ENCODE results near the gene RNF149. TPM values are rescaled to one million over a fixed set of nuclear protein-coding genes. Genes with fewer than 3 reads are reported as not detected.
"Not testable (repeated sequence)": the region's sequence is repeated elsewhere in the genome, so short reads cannot be mapped to it uniquely, and the experiment has no call there.

RNF149 gene
- total RNA-seq, 4 donors from 2014 or later: 29.0 to 78.6 (median 44.4) TPM

- no peaks in the 10 kb centered on the region for H3K36me3 ChIP-seq
Observed at GRCh38 chr2:101327863-101328394, 19.4 kb upstream of the RNF149 start.

GRCh38 chr2:101325425-101325824, 16.9 kb upstream of the RNF149 start:
- Histone ChIP-seq H3K4me1 (peaks cover 0 to 4% (median 3%) of the 10 kb centered on the region in 3 donors), H3K36me3 (no peaks in the 10 kb centered on the region), H3K27ac (no peak overlapping the region), H3K27me3 (no peaks in the 10 kb centered on the region), H3K4me3 (no peak overlapping the region), H3K9me3 (peaks cover 0 to 5% (median 0%) of the 10 kb centered on the region in 3 donors)
- WGBS, 2 donors (ENCODE audit: low coverage in 1 of 2): 75 to 88% methylated on average over 1 of the region's 1 CpG
- ATAC-seq: no peak
- TF ChIP-seq POLR2A (IDR thresholded peaks at IDR 0.05) (no peak), EP300 (IDR thresholded peaks at IDR 0.05) (no peak), CTCF (IDR thresholded peaks at IDR 0.05) (no peak), POLR2AphosphoS5 (IDR thresholded peaks at IDR 0.05) (no peak)

More at GRCh38 chr2:101327863-101328394, 19.4 kb upstream of the RNF149 start:
- peaks cover 0 to 5% (median 0%) of the 10 kb centered on the region in 3 donors for H3K9me3 ChIP-seq
- peaks cover 0 to 10% (median 7%) of the 10 kb centered on the region in 3 donors for H3K4me1 ChIP-seq
- 52 to 55% methylated on average over 3 to 5 of the region's 5 CpGs for WGBS, 2 donors (ENCODE audit: low coverage in 1 of 2)
- ATAC-seq: no peak
- no peak overlapping the region for H3K4me3 ChIP-seq
- TF ChIP-seq POLR2A (IDR thresholded peaks at IDR 0.05) (no peak), CTCF (IDR thresholded peaks at IDR 0.05) (no peak), EP300 (IDR thresholded peaks at IDR 0.05) (no peak), POLR2AphosphoS5 (IDR thresholded peaks at IDR 0.05) (no peak)
- no peaks in the 10 kb centered on the region for H3K27me3 ChIP-seq
- peak overlapping the region in 1 of 4 donors; percentile 12 for H3K27ac ChIP-seq

- not testable (repeated sequence) for H3K27ac ChIP-seq, H3K4me3 ChIP-seq, H3K36me3 ChIP-seq, H3K27me3 ChIP-seq, H3K4me1 ChIP-seq, ATAC-seq, H3K9me3 ChIP-seq
- 86 to 92% methylated on average over 4 to 6 of the region's 6 CpGs for WGBS, 2 donors (ENCODE audit: low coverage in 1 of 2)
Observed at GRCh38 chr2:101316568-101316967, 8.1 kb upstream of the RNF149 start.

GRCh38 chr2:101311696-101312017, 3.2 kb upstream of the RNF149 start:
- no peak for TF ChIP-seq POLR2A (IDR thresholded peaks at IDR 0.05)
- no peak for TF ChIP-seq CTCF (IDR thresholded peaks at IDR 0.05)
- no peak for TF ChIP-seq EP300 (IDR thresholded peaks at IDR 0.05)
- TF ChIP-seq POLR2AphosphoS5 (IDR thresholded peaks at IDR 0.05): no peak
- peaks cover 4% of the 10 kb centered on the region for H3K27me3 ChIP-seq
- H3K4me3 ChIP-seq: no peak overlapping the region
- H3K4me1 ChIP-seq: peaks cover 0 to 22% (median 3%) of the 10 kb centered on the region in 3 donors
- no peaks in the 10 kb centered on the region for H3K9me3 ChIP-seq
- H3K27ac ChIP-seq: no peak overlapping the region
- H3K36me3 ChIP-seq: no peaks in the 10 kb centered on the region
- WGBS, 2 donors (ENCODE audit: low coverage in 1 of 2): 75 to 89% methylated on average over 3 of the region's 3 CpGs
- ATAC-seq: no peak

- H3K27ac ChIP-seq: no peak overlapping the region
- H3K36me3 ChIP-seq: no peaks in the 10 kb centered on the region
- H3K27me3 ChIP-seq: peaks cover 4% of the 10 kb centered on the region
- H3K4me1 ChIP-seq: peaks cover 0 to 28% (median 7%) of the 10 kb centered on the region in 3 donors
- no peak for ATAC-seq
- H3K9me3 ChIP-seq: no peaks in the 10 kb centered on the region
- H3K4me3 ChIP-seq: no peak overlapping the region
- no peak for TF ChIP-seq CTCF (IDR thresholded peaks at IDR 0.05)
- no peak for TF ChIP-seq POLR2A (IDR thresholded peaks at IDR 0.05)
- TF ChIP-seq EP300 (IDR thresholded peaks at IDR 0.05): no peak
- no peak for TF ChIP-seq POLR2AphosphoS5 (IDR thresholded peaks at IDR 0.05)
- WGBS, 2 donors (ENCODE audit: low coverage in 1 of 2): 74 to 79% methylated on average over 6 to 7 of the region's 7 CpGs
Observed at GRCh38 chr2:101310834-101311695, 2.6 kb upstream of the RNF149 start.
